ENCODE results near the gene SEC16A.

Gene SEC16A

DNA sequence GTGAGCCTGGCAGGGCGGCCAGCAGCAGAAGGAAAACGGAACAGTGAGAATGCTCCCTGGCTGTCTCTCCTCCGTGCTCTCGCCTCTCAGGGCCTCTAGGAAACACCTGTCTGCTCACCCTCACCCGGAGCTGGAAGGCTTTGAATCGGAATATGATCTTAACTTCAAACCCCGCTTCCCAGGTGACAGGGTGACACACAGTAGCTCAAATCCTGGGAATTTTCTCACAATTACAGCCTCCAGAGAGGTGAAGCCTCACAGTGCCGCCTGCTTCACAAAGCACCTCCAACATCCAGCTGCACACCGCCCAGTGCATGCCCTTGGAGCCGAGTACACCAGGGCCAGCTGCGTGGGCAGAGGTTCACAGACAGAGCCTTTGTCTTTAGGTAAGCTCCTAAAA, 12.5 kb downstream of the SEC16A start:
- H3K4me1 ChIP-seq (ENCODE audit: control insufficient read depth in 1 of 2, insufficient read depth in 1 of 2, low read depth in 1 of 2, low read length in 1 of 2) = no peaks in the 10 kb centered on the region
- no peaks in the 10 kb centered on the region for H3K27me3 ChIP-seq
- H3K27ac ChIP-seq = no peak overlapping the region
- H3K4me3 ChIP-seq (ENCODE audit: low read depth in 1 of 2, low read length in 1 of 2) = no peak overlapping the region
- H3K9me3 ChIP-seq = no peaks in the 10 kb centered on the region
- H3K36me3 ChIP-seq = peaks cover 100% of the 10 kb centered on the region
- TF ChIP-seq, protein P1, sequence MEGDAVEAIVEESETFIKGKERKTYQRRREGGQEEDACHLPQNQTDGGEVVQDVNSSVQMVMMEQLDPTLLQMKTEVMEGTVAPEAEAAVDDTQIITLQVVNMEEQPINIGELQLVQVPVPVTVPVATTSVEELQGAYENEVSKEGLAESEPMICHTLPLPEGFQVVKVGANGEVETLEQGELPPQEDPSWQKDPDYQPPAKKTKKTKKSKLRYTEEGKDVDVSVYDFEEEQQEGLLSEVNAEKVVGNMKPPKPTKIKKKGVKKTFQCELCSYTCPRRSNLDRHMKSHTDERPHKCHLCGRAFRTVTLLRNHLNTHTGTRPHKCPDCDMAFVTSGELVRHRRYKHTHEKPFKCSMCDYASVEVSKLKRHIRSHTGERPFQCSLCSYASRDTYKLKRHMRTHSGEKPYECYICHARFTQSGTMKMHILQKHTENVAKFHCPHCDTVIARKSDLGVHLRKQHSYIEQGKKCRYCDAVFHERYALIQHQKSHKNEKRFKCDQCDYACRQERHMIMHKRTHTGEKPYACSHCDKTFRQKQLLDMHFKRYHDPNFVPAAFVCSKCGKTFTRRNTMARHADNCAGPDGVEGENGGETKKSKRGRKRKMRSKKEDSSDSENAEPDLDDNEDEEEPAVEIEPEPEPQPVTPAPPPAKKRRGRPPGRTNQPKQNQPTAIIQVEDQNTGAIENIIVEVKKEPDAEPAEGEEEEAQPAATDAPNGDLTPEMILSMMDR (IDR thresholded peaks at IDR 0.05) = no peak

DNA sequence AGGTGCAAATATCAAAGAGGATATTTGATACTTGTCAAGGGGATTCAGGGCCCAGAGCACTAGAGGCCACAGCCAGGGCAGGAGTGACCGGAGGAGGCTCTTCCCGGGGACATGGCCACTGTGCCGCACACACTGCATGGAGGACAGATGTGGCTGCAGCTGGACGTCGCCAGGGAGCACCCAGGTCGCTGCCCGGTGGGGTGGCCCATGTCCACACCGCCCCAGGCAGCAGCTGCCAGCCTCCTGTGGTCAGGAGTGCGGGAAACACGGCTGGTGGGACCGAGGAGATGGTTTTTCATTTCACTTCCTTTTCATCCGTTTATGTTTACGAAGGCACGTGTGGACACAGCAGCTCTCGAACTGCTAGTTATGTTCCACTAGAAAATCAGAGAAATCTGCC, 15.1 kb downstream of the SEC16A start:
- peaks cover 100% of the 10 kb centered on the region for H3K36me3 ChIP-seq
- no peaks in the 10 kb centered on the region for H3K27me3 ChIP-seq
- no peak overlapping the region for H3K27ac ChIP-seq
- H3K9me3 ChIP-seq = no peaks in the 10 kb centered on the region
- no peaks in the 10 kb centered on the region for H3K4me1 ChIP-seq (ENCODE audit: control insufficient read depth in 1 of 2, insufficient read depth in 1 of 2, low read depth in 1 of 2, low read length in 1 of 2)
- TF ChIP-seq, protein P1 (IDR thresholded peaks at IDR 0.05) = no peak
- H3K4me3 ChIP-seq (ENCODE audit: low read depth in 1 of 2, low read length in 1 of 2) = no peak overlapping the region

DNA sequence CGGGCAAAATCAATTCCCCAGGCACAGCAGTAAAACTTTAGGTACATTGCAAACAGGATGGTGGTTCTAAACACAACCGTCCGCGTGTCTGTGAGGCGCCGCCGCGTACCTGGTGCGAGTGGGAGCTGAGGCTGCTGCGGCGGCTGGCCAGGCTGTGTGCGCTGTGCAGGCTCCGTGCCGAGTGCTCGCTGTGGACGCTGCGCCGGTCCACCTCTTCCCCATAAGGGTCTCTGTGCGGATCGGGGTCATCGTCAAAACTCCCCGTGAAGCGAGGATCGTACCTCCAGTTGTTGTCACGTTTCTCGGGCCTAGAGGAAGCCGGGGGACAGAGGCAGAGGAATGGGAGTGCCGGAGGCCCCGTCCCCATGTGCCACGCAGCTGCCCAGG, 16.7 kb downstream of the SEC16A start:
- TF ChIP-seq, protein P1 (IDR thresholded peaks at IDR 0.05) = no peak
- Histone ChIP-seq H3K9me3 (no peaks in the 10 kb centered on the region), H3K4me3 (ENCODE audit: low read depth in 1 of 2, low read length in 1 of 2) (no peak overlapping the region), H3K27ac (no peak overlapping the region), H3K4me1 (ENCODE audit: control insufficient read depth in 1 of 2, insufficient read depth in 1 of 2, low read depth in 1 of 2, low read length in 1 of 2) (no peaks in the 10 kb centered on the region), H3K27me3 (no peaks in the 10 kb centered on the region), H3K36me3 (peaks cover 100% of the 10 kb centered on the region)

DNA sequence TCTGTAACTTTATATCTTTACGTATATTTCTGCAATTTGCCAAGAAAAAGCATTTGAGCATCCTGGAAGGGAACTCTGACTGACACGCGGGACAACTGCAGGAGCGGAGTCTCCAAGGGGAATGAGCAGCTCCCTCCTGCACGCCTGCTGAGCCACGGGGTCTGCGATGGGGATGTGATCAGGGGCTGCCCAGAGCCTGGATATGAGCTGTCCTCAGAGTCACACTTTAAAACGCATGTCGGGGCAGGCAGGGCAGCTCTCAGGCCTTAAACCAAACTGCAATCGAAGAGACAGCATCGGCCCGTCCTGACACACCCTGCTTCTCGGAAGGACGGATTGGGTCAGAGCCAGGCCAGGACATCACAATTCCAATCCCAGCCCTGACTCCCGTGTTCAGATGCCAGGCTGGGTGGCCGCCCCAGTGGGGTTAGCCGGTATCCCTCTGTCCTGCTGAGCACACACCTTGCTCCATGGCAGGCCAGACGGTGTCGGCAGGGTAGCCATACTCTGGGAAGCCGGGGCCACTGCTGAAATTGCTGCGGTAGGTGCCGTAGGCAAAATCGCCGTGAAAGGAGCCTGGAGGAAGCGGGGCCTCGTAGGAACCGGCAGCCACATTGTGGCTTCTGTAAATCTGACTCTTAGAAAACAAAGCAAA, 17.2 kb downstream of the SEC16A start:
- H3K4me1 ChIP-seq (ENCODE audit: control insufficient read depth in 1 of 2, insufficient read depth in 1 of 2, low read depth in 1 of 2, low read length in 1 of 2) = no peaks in the 10 kb centered on the region
- no peaks in the 10 kb centered on the region for H3K27me3 ChIP-seq
- peaks cover 100% of the 10 kb centered on the region for H3K36me3 ChIP-seq
- no peak overlapping the region for H3K4me3 ChIP-seq (ENCODE audit: low read depth in 1 of 2, low read length in 1 of 2)
- TF ChIP-seq, protein P1 (IDR thresholded peaks at IDR 0.05) = no peak
- H3K9me3 ChIP-seq = no peaks in the 10 kb centered on the region
- no peak overlapping the region for H3K27ac ChIP-seq

DNA sequence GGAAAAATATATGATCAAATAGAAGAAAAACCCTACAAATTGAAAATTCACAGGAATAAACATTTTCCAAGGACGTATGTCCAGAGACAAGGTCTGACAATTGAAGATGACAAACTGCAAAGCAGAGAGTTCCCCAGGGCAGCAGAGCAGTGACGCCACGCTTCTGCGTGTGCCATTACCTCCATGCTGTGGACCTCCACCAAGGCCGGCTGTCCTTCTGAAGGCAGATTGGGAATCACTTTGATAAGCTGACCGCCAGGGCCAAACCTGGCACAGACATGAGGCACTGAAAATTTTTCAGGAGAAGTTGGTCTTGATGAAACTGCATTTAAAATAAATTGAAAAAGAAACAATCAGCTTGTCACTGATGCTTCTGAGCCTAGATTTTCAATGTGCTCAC, 18.6 kb downstream of the SEC16A start:
- H3K27ac ChIP-seq = no peak overlapping the region
- H3K9me3 ChIP-seq = no peaks in the 10 kb centered on the region
- H3K36me3 ChIP-seq = peaks cover 100% of the 10 kb centered on the region
- TF ChIP-seq, protein P1 (IDR thresholded peaks at IDR 0.05) = no peak
- H3K4me1 ChIP-seq (ENCODE audit: control insufficient read depth in 1 of 2, insufficient read depth in 1 of 2, low read depth in 1 of 2, low read length in 1 of 2) = no peaks in the 10 kb centered on the region
- H3K4me3 ChIP-seq (ENCODE audit: low read depth in 1 of 2, low read length in 1 of 2) = no peak overlapping the region
- no peaks in the 10 kb centered on the region for H3K27me3 ChIP-seq
